GM23338 (cell line): ENCODE measurements around the gene ANKIB1. TPM values are rescaled to one million over a fixed set of nuclear protein-coding genes. Genes with fewer than 3 reads are reported as not detected.

Experiments used
- ATAC-seq: fragments of 200-7000 bp; cut with Tn5 transposase; 3 replicates; pipeline ENCODE4 v1.9.1; 2020
- DNase-seq: peaks from one replicate; pipeline ENCODE4 v3.0.0-alpha.2; 2015; ENCODE audit warnings: low spot score
- H2AFZ ChIP-seq: fragments of 200-600 bp; sonication (generic); 2 replicates; pipeline ENCODE4 v1.8.0; 2016; ENCODE audit warnings: antibody characterized with exemption, mild to moderate bottlenecking, moderate library complexity
- H3F3A ChIP-seq: fragments of 200-600 bp; sonication (generic); replicated peaks from 2 replicates; pipeline ENCODE4 v1.8.0; 2017; ENCODE audit warnings: antibody characterized with exemption, mixed run types, low read depth
- H3K27ac ChIP-seq: fragments of 200-600 bp; sonication (generic); 2 replicates; pipeline ENCODE4 v1.6.1; 2016; ENCODE audit warnings: low read depth
- H3K27me3 ChIP-seq: fragments of 200-600 bp; sonication (generic); 2 replicates; pipeline ENCODE4 v1.8.0; 2016; ENCODE audit warnings: mild to moderate bottlenecking, mixed run types, moderate library complexity; ENCODE audit not compliant: insufficient read depth
- H3K36me3 ChIP-seq: fragments of 200-600 bp; sonication (generic); 2 replicates; pipeline ENCODE4 v1.8.0; 2016; ENCODE audit warnings: mild to moderate bottlenecking; ENCODE audit not compliant: insufficient read depth
- H3K4me1 ChIP-seq: fragments of 200-600 bp; sonication (generic); 2 replicates; pipeline ENCODE4 v1.8.0; 2016; ENCODE audit warnings: mild to moderate bottlenecking, moderate library complexity; ENCODE audit not compliant: insufficient read depth
- H3K4me2 ChIP-seq: fragments of 200-600 bp; sonication (generic); 2 replicates; pipeline ENCODE4 v1.7.1; 2017; ENCODE audit warnings: mixed run types
- H3K4me3 ChIP-seq: fragments of 200-600 bp; sonication (generic); 2 replicates; pipeline ENCODE4 v1.6.1; 2016; ENCODE audit warnings: mixed run types
- H3K79me2 ChIP-seq: fragments of 200-600 bp; sonication (generic); replicated peaks from 2 replicates; pipeline ENCODE4 v1.8.0; 2017; ENCODE audit warnings: mild to moderate bottlenecking; ENCODE audit not compliant: insufficient read depth
- H3K9me2 ChIP-seq: fragments of 200-600 bp; sonication (generic); 2 replicates; pipeline ENCODE4 v1.8.0; 2017; ENCODE audit not compliant: insufficient read depth
- H4K20me1 ChIP-seq: fragments of 200-600 bp; sonication (generic); replicated peaks from 2 replicates; pipeline ENCODE4 v1.8.0; 2017; ENCODE audit warnings: mild to moderate bottlenecking; ENCODE audit not compliant: insufficient read depth
- H3K27ac Mint-ChIP-seq: 2 replicates; pipeline ENCODE4 v1.8.0; 2020; ENCODE audit warnings: inconsistent platforms, mild to moderate bottlenecking, moderate library complexity, mixed read lengths
- H3K27me3 Mint-ChIP-seq: 3 replicates; pipeline ENCODE4 v1.8.0; 2022; ENCODE audit warnings: low read depth, mild to moderate bottlenecking, moderate library complexity, mixed read lengths, inconsistent platforms; ENCODE audit not compliant: insufficient read depth, poor library complexity
- H3K36me3 Mint-ChIP-seq: 3 replicates; pipeline ENCODE4 v1.8.0; 2021; ENCODE audit warnings: low read depth, mild to moderate bottlenecking, inconsistent platforms, moderate library complexity, mixed read lengths
- H3K4me1 Mint-ChIP-seq: 3 replicates; pipeline ENCODE4 v1.8.0; 2020; ENCODE audit warnings: mild to moderate bottlenecking, inconsistent platforms, mixed read lengths
- H3K4me3 Mint-ChIP-seq: 3 replicates; pipeline ENCODE4 v1.8.0; 2021; ENCODE audit warnings: moderate library complexity, mild to moderate bottlenecking, inconsistent platforms, mixed read lengths
- H3K9me3 Mint-ChIP-seq: 3 replicates; pipeline ENCODE4 v1.8.0; 2020; ENCODE audit warnings: moderate library complexity, mild to moderate bottlenecking, inconsistent platforms, mixed read lengths
- CREB1 ChIP-seq: fragments of 250-450 bp; sonication (Bioruptor Pico); IDR thresholded peaks from 2 replicates; pipeline ENCODE4 v1.5.0; 2020; ENCODE audit warnings: low read depth, mild to moderate bottlenecking, moderate library complexity
- NANOG ChIP-seq: IDR thresholded peaks from 2 replicates; pipeline ENCODE4 v1.6.1; 2016; ENCODE audit warnings: antibody characterized with exemption, borderline replicate concordance
- ZNF114 ChIP-seq: fragments of 250-450 bp; sonication (Bioruptor Pico); IDR thresholded peaks from 2 replicates; pipeline ENCODE4 v1.5.0; 2020; ENCODE audit warnings: mild to moderate bottlenecking, moderate library complexity
- polyA plus RNA-seq: library from polyadenylated mRNA; unstranded; fragments of >200 nt; fragmentation: Nextera tagmentation; extraction: Ambion mirVana; gene quantifications from 2 replicates; pipeline ENCODE4 v1.2.1, GENCODE V29; 2016
- total RNA-seq: library from RNA; depleted of rRNA; stranded (reverse); fragments of >200 nt; shearing (Covaris generic); gene quantifications from 2 replicates; pipeline ENCODE4 v1.2.3, GENCODE V29; 2014
- TF ChIP-seq, protein P1 (sequence below), 2 experiments: fragments of 200-600 bp in 1 of 2; sonication (generic) in 1 of 2; conservative IDR thresholded peaks; 2 replicates each; pipeline versions ENCODE4 v1.5.1 to v1.6.1; 2016 to 2017; ENCODE audit warnings: antibody characterized with exemption in 2 of 2, low read depth in 2 of 2, mild to moderate bottlenecking in 2 of 2, moderate library complexity in 1 of 2
- TF ChIP-seq, protein P2 (sequence below): IDR thresholded peaks from 2 replicates; pipeline ENCODE4 v1.6.1; 2016; ENCODE audit warnings: antibody characterized with exemption

Gene ANKIB1
- total and polyA plus RNA-seq, 2 experiments from 2014 or later, result 19.1 to 40.3 TPM

DNA sequence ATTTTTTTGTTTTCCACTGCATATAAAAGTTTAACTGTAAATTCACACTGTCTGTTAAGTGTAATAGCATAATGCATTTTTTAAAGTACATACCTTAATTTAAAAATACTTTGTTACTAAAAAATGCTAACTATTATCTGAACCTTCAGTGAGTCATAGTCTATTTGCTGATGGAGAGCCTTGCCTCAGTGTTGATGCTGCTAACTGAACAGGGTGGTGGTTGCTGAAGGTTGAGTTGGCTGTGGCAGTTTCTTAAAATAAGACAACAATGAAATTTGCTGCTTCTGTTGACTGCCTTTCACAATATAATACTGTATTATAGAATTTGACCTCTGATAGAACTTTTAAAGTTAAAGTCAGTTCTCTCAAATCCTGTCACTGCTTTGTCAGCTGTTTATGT, 129.2 kb downstream of the ANKIB1 start:
- Histone ChIP-seq H3K4me2 (no peak overlapping the region), H3K79me2 (no peaks in the 10 kb centered on the region), H3K9me2 (no peaks in the 10 kb centered on the region), H3K27ac (no peak overlapping the region), H3K4me3 (no peak overlapping the region), H3K4me1 (no peaks in the 10 kb centered on the region), H3K36me3 (peaks cover 14% of the 10 kb centered on the region; the same call in 1 of the 2 replicates), H4K20me1 (no peaks in the 10 kb centered on the region), H3F3A (no peaks in the 10 kb centered on the region), H2AFZ (no peak overlapping the region), H3K27me3 (no peaks in the 10 kb centered on the region)
- no peak for TF ChIP-seq ZNF114
- no peak for TF ChIP-seq CREB1 (CRISPR knock-in tag)
- Mint-ChIP-seq H3K36me3 (peaks cover 42% of the 10 kb centered on the region), H3K27me3 (no peaks in the 10 kb centered on the region), H3K4me3 (no peak overlapping the region), H3K27ac (no peak overlapping the region), H3K9me3 (peaks cover 17% of the 10 kb centered on the region), H3K4me1 (no peaks in the 10 kb centered on the region)
- no peak for ATAC-seq
- no peak for DNase-seq

DNA sequence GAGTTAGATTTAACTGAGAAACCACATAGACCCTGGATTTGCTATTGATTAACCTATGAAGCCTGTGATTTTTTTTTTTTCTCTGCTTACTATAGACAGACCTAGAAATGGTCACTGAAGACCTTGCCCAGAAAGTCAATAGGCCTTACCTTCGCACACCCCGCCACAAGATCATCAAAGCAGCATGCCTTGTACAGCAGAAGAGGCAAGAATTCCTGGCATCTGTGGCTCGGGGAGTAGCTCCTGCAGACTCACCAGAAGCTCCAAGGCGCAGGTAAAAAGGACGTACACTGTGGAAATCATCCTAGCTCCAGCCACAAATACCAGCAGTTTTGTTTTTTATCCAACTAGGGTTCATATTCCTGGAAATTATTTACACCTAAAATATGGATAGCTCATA, 145.3 kb downstream of the ANKIB1 start:
- Histone ChIP-seq H3K79me2 (no peaks in the 10 kb centered on the region), H2AFZ (no peak overlapping the region), H3K9me2 (no peaks in the 10 kb centered on the region), H3K27ac (no peak overlapping the region), H4K20me1 (no peaks in the 10 kb centered on the region; the same call in 1 of the 2 replicates), H3K4me1 (no peaks in the 10 kb centered on the region), H3K36me3 (no peaks in the 10 kb centered on the region), H3K4me2 (no peak overlapping the region), H3F3A (no peaks in the 10 kb centered on the region), H3K27me3 (no peaks in the 10 kb centered on the region), H3K4me3 (no peak overlapping the region)
- Mint-ChIP-seq H3K27me3 (no peaks in the 10 kb centered on the region), H3K36me3 (peaks cover 2% of the 10 kb centered on the region; the same call in 2 of the 3 replicates), H3K4me3 (no peak overlapping the region), H3K4me1 (no peaks in the 10 kb centered on the region), H3K9me3 (no peaks in the 10 kb centered on the region), H3K27ac (no peak overlapping the region)
- no peak for TF ChIP-seq NANOG
- DNase-seq (no peak), ATAC-seq (no peak)

DNA sequence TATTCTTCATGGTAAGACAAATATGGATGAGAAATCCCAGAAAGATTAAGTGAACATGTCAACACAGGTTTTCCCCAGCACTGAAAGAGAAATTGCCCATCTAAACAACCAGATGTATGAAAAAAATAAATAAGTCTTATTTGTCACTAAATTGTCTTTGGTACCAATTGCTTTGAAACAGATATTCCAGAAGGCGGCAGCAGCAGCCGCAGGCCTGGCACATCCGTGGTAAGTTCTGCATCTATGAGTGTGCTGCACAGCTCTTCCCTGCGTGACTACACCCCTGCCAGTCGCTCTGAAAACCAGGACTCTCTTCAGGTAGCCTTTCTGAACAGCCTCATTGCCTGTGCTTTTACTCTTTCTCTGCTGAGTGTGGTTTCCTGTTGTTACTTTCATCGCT, 151.8 kb downstream of the ANKIB1 start:
- H3K4me1 ChIP-seq, result no peaks in the 10 kb centered on the region
- H3K79me2 ChIP-seq, result no peaks in the 10 kb centered on the region
- Mint-ChIP-seq H3K36me3 (peaks cover 16% of the 10 kb centered on the region), H3K27ac (no peak overlapping the region), H3K4me3 (no peak overlapping the region), H3K9me3 (no peaks in the 10 kb centered on the region), H3K4me1 (no peaks in the 10 kb centered on the region), H3K27me3 (no peaks in the 10 kb centered on the region)
- H3K36me3 ChIP-seq, result no peaks in the 10 kb centered on the region; the same call in 1 of the 2 replicates
- no peak overlapping the region for H3K4me2 ChIP-seq
- TF ChIP-seq, protein P1, sequence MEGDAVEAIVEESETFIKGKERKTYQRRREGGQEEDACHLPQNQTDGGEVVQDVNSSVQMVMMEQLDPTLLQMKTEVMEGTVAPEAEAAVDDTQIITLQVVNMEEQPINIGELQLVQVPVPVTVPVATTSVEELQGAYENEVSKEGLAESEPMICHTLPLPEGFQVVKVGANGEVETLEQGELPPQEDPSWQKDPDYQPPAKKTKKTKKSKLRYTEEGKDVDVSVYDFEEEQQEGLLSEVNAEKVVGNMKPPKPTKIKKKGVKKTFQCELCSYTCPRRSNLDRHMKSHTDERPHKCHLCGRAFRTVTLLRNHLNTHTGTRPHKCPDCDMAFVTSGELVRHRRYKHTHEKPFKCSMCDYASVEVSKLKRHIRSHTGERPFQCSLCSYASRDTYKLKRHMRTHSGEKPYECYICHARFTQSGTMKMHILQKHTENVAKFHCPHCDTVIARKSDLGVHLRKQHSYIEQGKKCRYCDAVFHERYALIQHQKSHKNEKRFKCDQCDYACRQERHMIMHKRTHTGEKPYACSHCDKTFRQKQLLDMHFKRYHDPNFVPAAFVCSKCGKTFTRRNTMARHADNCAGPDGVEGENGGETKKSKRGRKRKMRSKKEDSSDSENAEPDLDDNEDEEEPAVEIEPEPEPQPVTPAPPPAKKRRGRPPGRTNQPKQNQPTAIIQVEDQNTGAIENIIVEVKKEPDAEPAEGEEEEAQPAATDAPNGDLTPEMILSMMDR (conservative IDR thresholded peaks at IDR 0.05; ENCODE audit: low read depth in 2 of 2), result 0 out of 4 replicates have a peak, but pooled peaks of 1 of the 2 experiments have one; percentile 9
- TF ChIP-seq, protein P2, sequence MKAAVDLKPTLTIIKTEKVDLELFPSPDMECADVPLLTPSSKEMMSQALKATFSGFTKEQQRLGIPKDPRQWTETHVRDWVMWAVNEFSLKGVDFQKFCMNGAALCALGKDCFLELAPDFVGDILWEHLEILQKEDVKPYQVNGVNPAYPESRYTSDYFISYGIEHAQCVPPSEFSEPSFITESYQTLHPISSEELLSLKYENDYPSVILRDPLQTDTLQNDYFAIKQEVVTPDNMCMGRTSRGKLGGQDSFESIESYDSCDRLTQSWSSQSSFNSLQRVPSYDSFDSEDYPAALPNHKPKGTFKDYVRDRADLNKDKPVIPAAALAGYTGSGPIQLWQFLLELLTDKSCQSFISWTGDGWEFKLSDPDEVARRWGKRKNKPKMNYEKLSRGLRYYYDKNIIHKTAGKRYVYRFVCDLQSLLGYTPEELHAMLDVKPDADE, result no peak
- no peaks in the 10 kb centered on the region for H3F3A ChIP-seq
- no peaks in the 10 kb centered on the region for H4K20me1 ChIP-seq
- DNase-seq, result no peak
- H2AFZ ChIP-seq, result no peak overlapping the region
- no peak overlapping the region for H3K27ac ChIP-seq
- H3K27me3 ChIP-seq, result no peaks in the 10 kb centered on the region
- no peaks in the 10 kb centered on the region for H3K9me2 ChIP-seq
- no peak overlapping the region for H3K4me3 ChIP-seq
- ATAC-seq, result no peak
